ENCODE data around the gene VWA8.

DNA sequence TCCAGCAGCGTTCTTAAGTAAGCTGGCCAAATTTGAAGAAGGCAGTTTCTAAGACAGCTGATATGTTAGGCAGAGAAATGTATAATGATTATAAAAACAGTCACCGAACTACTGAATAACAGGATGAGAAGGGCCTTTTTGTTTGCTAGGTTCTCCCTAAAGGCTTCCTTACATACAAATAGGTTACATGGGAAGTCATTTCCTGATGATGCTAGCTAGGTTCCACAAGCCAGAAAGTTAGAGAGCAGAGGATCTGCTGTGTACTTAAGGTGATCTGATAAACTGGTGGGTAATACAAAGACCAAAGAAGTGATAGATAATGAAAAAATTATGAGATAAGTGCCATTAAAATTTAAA, 139.7 kb downstream of the VWA8 start:
- TF ChIP-seq, protein P1, sequence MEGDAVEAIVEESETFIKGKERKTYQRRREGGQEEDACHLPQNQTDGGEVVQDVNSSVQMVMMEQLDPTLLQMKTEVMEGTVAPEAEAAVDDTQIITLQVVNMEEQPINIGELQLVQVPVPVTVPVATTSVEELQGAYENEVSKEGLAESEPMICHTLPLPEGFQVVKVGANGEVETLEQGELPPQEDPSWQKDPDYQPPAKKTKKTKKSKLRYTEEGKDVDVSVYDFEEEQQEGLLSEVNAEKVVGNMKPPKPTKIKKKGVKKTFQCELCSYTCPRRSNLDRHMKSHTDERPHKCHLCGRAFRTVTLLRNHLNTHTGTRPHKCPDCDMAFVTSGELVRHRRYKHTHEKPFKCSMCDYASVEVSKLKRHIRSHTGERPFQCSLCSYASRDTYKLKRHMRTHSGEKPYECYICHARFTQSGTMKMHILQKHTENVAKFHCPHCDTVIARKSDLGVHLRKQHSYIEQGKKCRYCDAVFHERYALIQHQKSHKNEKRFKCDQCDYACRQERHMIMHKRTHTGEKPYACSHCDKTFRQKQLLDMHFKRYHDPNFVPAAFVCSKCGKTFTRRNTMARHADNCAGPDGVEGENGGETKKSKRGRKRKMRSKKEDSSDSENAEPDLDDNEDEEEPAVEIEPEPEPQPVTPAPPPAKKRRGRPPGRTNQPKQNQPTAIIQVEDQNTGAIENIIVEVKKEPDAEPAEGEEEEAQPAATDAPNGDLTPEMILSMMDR (IDR thresholded peaks at IDR 0.05): no peak
- no peak for TF ChIP-seq POLR2A (IDR thresholded peaks at IDR 0.05)

Measured in thyroid gland (tissue), 4 donors.